Endothelial cell (in vitro differentiated cells): ENCODE measurements around the gene OR10H1. TPM values are rescaled to one million over a fixed set of nuclear protein-coding genes. Genes with fewer than 3 reads are reported as not detected.
"Not testable (repeated sequence)": the region's sequence is repeated elsewhere in the genome, so short reads cannot be mapped to it uniquely, and the experiment has no call there.

ENCODE experiments used
- DNase-seq: peaks from one replicate; pipeline ENCODE4 v3.0.0; 2021; ENCODE audit warnings: low spot score
- H3K27ac Mint-ChIP-seq: one replicate; pipeline ENCODE4 v1.8.0; 2021; ENCODE audit warnings: mixed read lengths, inconsistent platforms; ENCODE audit not compliant: unreplicated experiment
- H3K27me3 Mint-ChIP-seq: one replicate; pipeline ENCODE4 v1.8.0; 2021; ENCODE audit warnings: mild to moderate bottlenecking, moderate library complexity, mixed read lengths, inconsistent platforms; ENCODE audit not compliant: unreplicated experiment
- H3K36me3 Mint-ChIP-seq: one replicate; pipeline ENCODE4 v1.8.0; 2021; ENCODE audit warnings: mild to moderate bottlenecking, low read depth, mixed read lengths, inconsistent platforms; ENCODE audit not compliant: unreplicated experiment
- H3K4me1 Mint-ChIP-seq: one replicate; pipeline ENCODE4 v1.8.0; 2021; ENCODE audit warnings: mild to moderate bottlenecking, mixed read lengths, inconsistent platforms; ENCODE audit not compliant: unreplicated experiment
- H3K4me3 Mint-ChIP-seq: one replicate; pipeline ENCODE4 v1.8.0; 2021; ENCODE audit warnings: mild to moderate bottlenecking, mixed read lengths, inconsistent platforms; ENCODE audit not compliant: unreplicated experiment
- H3K9me3 Mint-ChIP-seq: one replicate; pipeline ENCODE4 v1.8.0; 2021; ENCODE audit warnings: mixed read lengths, inconsistent platforms; ENCODE audit not compliant: unreplicated experiment
- CTCF ChIP-seq: fragments of 200-600 bp; sonication (generic); IDR thresholded peaks from one replicate; pipeline ENCODE4 v1.5.0; 2021; ENCODE audit warnings: antibody characterized with exemption; ENCODE audit not compliant: unreplicated experiment
- total RNA-seq: library from RNA; stranded (reverse); fragmentation: NEBNext Ultra II Directional; extraction: Animal tissue kit (Norgen Biotek cat#: 25700); gene quantifications from one replicate; pipeline ENCODE4 v1.2.1, GENCODE V29; 2021; ENCODE audit not compliant: unreplicated experiment

Gene OR10H1
- total RNA-seq, 1 donor from 2014 or later = not detected

GRCh38 chr19:15813916-15814315, 1.5 kb downstream of the OR10H1 start:
- no peak overlapping the region for H3K4me3 Mint-ChIP-seq
- H3K9me3 Mint-ChIP-seq = peaks cover 38% of the 10 kb centered on the region

GRCh38 chr19:15812060-15812722, 3.3 kb downstream of the OR10H1 start:
- no peak overlapping the region for H3K27ac Mint-ChIP-seq
- H3K36me3 Mint-ChIP-seq = peaks cover 19% of the 10 kb centered on the region
- H3K27me3 Mint-ChIP-seq = peaks cover 12% of the 10 kb centered on the region
- no peaks in the 10 kb centered on the region for H3K4me1 Mint-ChIP-seq
- no peak for DNase-seq
- peaks cover 43% of the 10 kb centered on the region for H3K9me3 Mint-ChIP-seq
- TF ChIP-seq CTCF = no peak
- H3K4me3 Mint-ChIP-seq = no peak overlapping the region

More at GRCh38 chr19:15813916-15814315, 1.5 kb downstream of the OR10H1 start:
- Mint-ChIP-seq H3K36me3 (peaks cover 19% of the 10 kb centered on the region), H3K27ac (no peak overlapping the region), H3K27me3 (peaks cover 12% of the 10 kb centered on the region), H3K4me1 (no peaks in the 10 kb centered on the region)
- no peak for TF ChIP-seq CTCF
- no peak for DNase-seq

- Mint-ChIP-seq H3K27ac (no peak overlapping the region), H3K4me3 (peak overlapping the region; percentile 42), H3K9me3 (peaks cover 41% of the 10 kb centered on the region), H3K4me1 (no peaks in the 10 kb centered on the region), H3K36me3 (peaks cover 15% of the 10 kb centered on the region), H3K27me3 (peaks cover 12% of the 10 kb centered on the region)
- no peak for TF ChIP-seq CTCF
- DNase-seq = no peak
These were observed 4.0 kb downstream of the OR10H1 start for GRCh38 chr19:15811476-15811875.

GRCh38 chr19:15810335-15810734, 5.1 kb downstream of the OR10H1 start:
- H3K4me1 Mint-ChIP-seq = no peaks in the 10 kb centered on the region
- H3K9me3 Mint-ChIP-seq = peaks cover 38% of the 10 kb centered on the region
- TF ChIP-seq CTCF = no peak
- H3K4me3 Mint-ChIP-seq = no peak overlapping the region
- DNase-seq = no peak
- H3K36me3 Mint-ChIP-seq = peaks cover 13% of the 10 kb centered on the region
- peaks cover 12% of the 10 kb centered on the region for H3K27me3 Mint-ChIP-seq
- H3K27ac Mint-ChIP-seq = no peak overlapping the region

- H3K36me3 Mint-ChIP-seq = peaks cover 11% of the 10 kb centered on the region
- peaks cover 43% of the 10 kb centered on the region for H3K9me3 Mint-ChIP-seq
- H3K27me3 Mint-ChIP-seq = peaks cover 14% of the 10 kb centered on the region
- peak overlapping the region; percentile 56 for H3K4me3 Mint-ChIP-seq
- not testable (repeated sequence) for H3K4me1 Mint-ChIP-seq, DNase-seq, H3K27ac Mint-ChIP-seq
These were observed 21.2 kb downstream of the OR10H1 start for GRCh38 chr19:15794279-15794678.
